ENCODE results near the gene NFATC2. TPM values are rescaled to one million over a fixed set of nuclear protein-coding genes. Genes with fewer than 3 reads are reported as not detected.

The NFATC2 gene
- total and polyA plus RNA-seq, 2 of the 8 experiments (the other 6 are each of a cell fraction or from before 2014, with no cell fraction given): 0.27 to 0.91 TPM

GRCh38 chr20:51490635-51491034, 51.9 kb downstream of the NFATC2 start:
- H3K14ac ChIP-seq (ENCODE audit: insufficient read length): no peak overlapping the region
- no peak overlapping the region for H2BK120ac ChIP-seq (replicated peaks; ENCODE audit: low read depth, low read length)
- H4K20me1 ChIP-seq (replicated peaks in 1 of 2; ENCODE audit: control insufficient read depth in 1 of 2, insufficient read depth in 2 of 2, low read length in 2 of 2): no peaks in the 10 kb centered on the region
- no peak overlapping the region for H4K91ac ChIP-seq (replicated peaks; ENCODE audit: insufficient read length, low read length)
- H2AFZ ChIP-seq (ENCODE audit: low read length): no peak overlapping the region
- H3K9ac ChIP-seq (replicated peaks in 1 of 4; ENCODE audit: extremely low read depth in 1 of 4, low read depth in 3 of 4, low read length in 3 of 4): no peak overlapping the region
- H2BK5ac ChIP-seq (ENCODE audit: low read depth, low read length): no peak overlapping the region
- no peak overlapping the region for H3K27ac ChIP-seq (ENCODE audit: low read depth, low read length)
- FAIRE-seq (no peak), DNase-seq (ENCODE audit: low read depth in 1 of 2, low spot score in 2 of 2) (no peak)
- H4K5ac ChIP-seq (ENCODE audit: insufficient read length, low read depth, low read length): no peak overlapping the region
- no peak overlapping the region for H3K18ac ChIP-seq (ENCODE audit: extremely low read depth, low read length)
- H3K79me1 ChIP-seq (ENCODE audit: low read depth, low read length): no peaks in the 10 kb centered on the region
- no peaks in the 10 kb centered on the region for H3K36me3 ChIP-seq (ENCODE audit: control insufficient read depth in 2 of 4, insufficient read depth in 4 of 4, low read length in 3 of 4)
- no peaks in the 10 kb centered on the region for H3K23me2 ChIP-seq (ENCODE audit: low read depth, low read length)
- POLR2A ChIA-PET (ENCODE audit: partially characterized antibody): no interaction called here
- no peaks in the 10 kb centered on the region for H3K9me3 ChIP-seq (ENCODE audit: insufficient read depth in 2 of 2, low read depth in 1 of 2, low read length in 1 of 2)
- H3K56ac ChIP-seq (replicated peaks; ENCODE audit: insufficient read length, low read depth, low read length): no peak overlapping the region
- H2AK5ac ChIP-seq (ENCODE audit: low read depth, low read length): no peak overlapping the region
- H2BK20ac ChIP-seq (ENCODE audit: low read length): no peak overlapping the region
- no peak overlapping the region for H3K4me3 ChIP-seq (ENCODE audit: extremely low read depth in 1 of 4, insufficient read depth in 2 of 4, low read depth in 3 of 4, low read length in 4 of 4)
- H3K4ac ChIP-seq (replicated peaks; ENCODE audit: insufficient read length, low read depth, low read length): no peak overlapping the region
- H3K4me1 ChIP-seq (replicated peaks in 1 of 4; ENCODE audit: control insufficient read depth in 3 of 4, insufficient read depth in 4 of 4, low read length in 3 of 4): peaks cover 0 to 5% (median 0%) of the 10 kb centered on the region in 4 experiments; a peak in 3 of 7 replicates
- H4K8ac ChIP-seq (ENCODE audit: extremely low read depth, insufficient read depth, low read length): no peak overlapping the region
- no peak overlapping the region for H2BK12ac ChIP-seq (ENCODE audit: low read depth, low read length)
- H3K4me2 ChIP-seq (ENCODE audit: insufficient read depth in 1 of 2, low read depth in 2 of 2, low read length in 2 of 2): no peak overlapping the region
- H2BK15ac ChIP-seq (ENCODE audit: low read length): no peak overlapping the region
- H3K23ac ChIP-seq (ENCODE audit: insufficient read length): no peak overlapping the region
- H3K79me2 ChIP-seq (ENCODE audit: control insufficient read depth in 1 of 2, insufficient read depth in 2 of 2, low read length in 2 of 2): no peaks in the 10 kb centered on the region
- no peak for TF ChIP-seq GTF2F1 (IDR thresholded peaks at IDR 0.05; ENCODE audit: borderline replicate concordance, low read depth, low read length)
- no peak for TF ChIP-seq KDM4A (IDR thresholded peaks at IDR 0.05; ENCODE audit: low read depth, low read length, severe bottlenecking)
- TF ChIP-seq EZH2 (IDR thresholded peaks at IDR 0.05; ENCODE audit: low read depth, low read length, severe bottlenecking): no peak
- TF ChIP-seq JUND (IDR thresholded peaks at IDR 0.05; ENCODE audit: low read length): no peak
- TF ChIP-seq ZNF274 (IDR thresholded peaks at IDR 0.05; ENCODE audit: borderline replicate concordance, extremely low read depth, low read length): no peak
- TF ChIP-seq, protein P1, sequence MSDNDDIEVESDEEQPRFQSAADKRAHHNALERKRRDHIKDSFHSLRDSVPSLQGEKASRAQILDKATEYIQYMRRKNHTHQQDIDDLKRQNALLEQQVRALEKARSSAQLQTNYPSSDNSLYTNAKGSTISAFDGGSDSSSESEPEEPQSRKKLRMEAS (IDR thresholded peaks at IDR 0.05): no peak
- TF ChIP-seq GABPA (IDR thresholded peaks at IDR 0.05; ENCODE audit: borderline replicate concordance, insufficient read depth, low read length): no peak
- TF ChIP-seq EP300 (IDR thresholded peaks at IDR 0.05; ENCODE audit: borderline replicate concordance in 1 of 2, low read depth in 2 of 2, low read length in 2 of 2): no peak
- TF ChIP-seq RAD21 (IDR thresholded peaks at IDR 0.05 in 1 of 2, conservative IDR thresholded peaks at IDR 0.05 in 1 of 2; ENCODE audit: low read depth in 2 of 2, low read length in 2 of 2): no peak
- TF ChIP-seq, protein P2, sequence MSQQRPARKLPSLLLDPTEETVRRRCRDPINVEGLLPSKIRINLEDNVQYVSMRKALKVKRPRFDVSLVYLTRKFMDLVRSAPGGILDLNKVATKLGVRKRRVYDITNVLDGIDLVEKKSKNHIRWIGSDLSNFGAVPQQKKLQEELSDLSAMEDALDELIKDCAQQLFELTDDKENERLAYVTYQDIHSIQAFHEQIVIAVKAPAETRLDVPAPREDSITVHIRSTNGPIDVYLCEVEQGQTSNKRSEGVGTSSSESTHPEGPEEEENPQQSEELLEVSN (IDR thresholded peaks at IDR 0.05): no peak
- WGBS, 2 experiments (ENCODE audit: extremely low coverage in 1 of 2, insufficient coverage in 1 of 2, insufficient read length in 1 of 2, insufficient replicate concordance in 2 of 2, low coverage in 1 of 2, low lambda C conversion rate in 2 of 2, missing lambda C conversion rate in 1 of 2): 88% methylated on average over 2 of the region's 2 CpGs; no CpG with 5 or more reads in 1 of the 2 experiments
- no peaks in the 10 kb centered on the region for H3K27me3 ChIP-seq (replicated peaks in 1 of 4; ENCODE audit: control insufficient read depth in 3 of 4, extremely low read depth in 1 of 4, insufficient read depth in 3 of 4, low read length in 3 of 4)
- CTCF ChIA-PET (ENCODE audit: partially characterized antibody): interaction anchor here (0.7 to 1.1 kb wide), 2 partner anchors 64 to 248 kb away, joined by 3 read pairs; no protein-coding TSS in a partner anchor
